ENCODE results near the gene CCDC160. TPM values are rescaled to one million over a fixed set of nuclear protein-coding genes. Genes with fewer than 3 reads are reported as not detected.
A peak's percentile ranks its signal among the peaks of the same experiment; 100 is the strongest.

Gene CCDC160
- total RNA-seq (ENCODE audit: low replicate concordance), result 18.4 and 21.6 TPM in 2 replicates

GRCh38 chrX:134236626-134237614 is at the start of gene CCDC160:
Gene CCDC160 (plus strand): TSS chrX:134237182. CDS start chrX:134244801, 7,619 bp downstream.
- Histone ChIP-seq H3K36me3 (no peaks in the 10 kb centered on the region), H3K4me2 (peak within 1 kb of the TSS; percentile 76), H3K4me3 (peak within 1 kb of the TSS; percentile 81), H3F3A (ENCODE audit: low read depth) (peaks cover 37% of the 10 kb centered on the region), H3K79me2 (ENCODE audit: low read depth) (peaks cover 45% of the 10 kb centered on the region), H3K27me3 (no peaks in the 10 kb centered on the region), H4K20me1 (ENCODE audit: low read depth) (peaks cover 3% of the 10 kb centered on the region), H3K9me3 (ENCODE audit: low read depth) (no peaks in the 10 kb centered on the region), H2AFZ (replicated peaks) (peak within 1 kb of the TSS; percentile 72), H3K27ac (no peak within 1 kb of the TSS), H3K9ac (no peak within 1 kb of the TSS), H3K4me1 (peaks cover 30% of the 10 kb centered on the region)
- TF ChIP-seq EZH2phosphoT487 (IDR thresholded peaks at IDR 0.05), result no peak
- no peak for TF ChIP-seq CTCF (IDR thresholded peaks at IDR 0.05)
- no peak for TF ChIP-seq EZH2 (IDR thresholded peaks at IDR 0.05)
- Mint-ChIP-seq H3K27me3 (ENCODE audit: insufficient read depth, low read depth) (peaks cover 10% of the 10 kb centered on the region), H3K4me3 (peak within 1 kb of the TSS; percentile 98), H3K4me1 (peaks cover 45% of the 10 kb centered on the region), H3K36me3 (peaks cover 6% of the 10 kb centered on the region), H3K27ac (peak within 1 kb of the TSS; percentile 82), H3K9me3 (no peaks in the 10 kb centered on the region)
- DNase-seq (ENCODE audit: low spot score), result peak; percentile 93

- DNase-seq (ENCODE audit: low spot score), result no peak
- Histone ChIP-seq H3K79me2 (ENCODE audit: low read depth) (no peaks in the 10 kb centered on the region), H3K4me3 (no peak overlapping the region), H2AFZ (replicated peaks) (no peak overlapping the region), H3F3A (ENCODE audit: low read depth) (peaks cover 5% of the 10 kb centered on the region), H4K20me1 (ENCODE audit: low read depth) (no peaks in the 10 kb centered on the region), H3K36me3 (no peaks in the 10 kb centered on the region), H3K4me1 (peaks cover 30% of the 10 kb centered on the region), H3K27ac (no peak overlapping the region), H3K9ac (no peak overlapping the region), H3K4me2 (no peak overlapping the region), H3K9me3 (ENCODE audit: low read depth) (peaks cover 3% of the 10 kb centered on the region), H3K27me3 (no peaks in the 10 kb centered on the region)
- Mint-ChIP-seq H3K4me3 (no peak overlapping the region), H3K4me1 (peaks cover 52% of the 10 kb centered on the region), H3K36me3 (no peaks in the 10 kb centered on the region), H3K9me3 (peaks cover 7% of the 10 kb centered on the region), H3K27me3 (ENCODE audit: insufficient read depth, low read depth) (no peaks in the 10 kb centered on the region), H3K27ac (no peak overlapping the region)
- no peak for TF ChIP-seq EZH2phosphoT487 (IDR thresholded peaks at IDR 0.05)
- no peak for TF ChIP-seq CTCF (IDR thresholded peaks at IDR 0.05)
- TF ChIP-seq EZH2 (IDR thresholded peaks at IDR 0.05), result no peak
Observed at GRCh38 chrX:134191281-134191680, 45.7 kb upstream of the CCDC160 start.

GRCh38 chrX:134194915-134195314 is 42.1 kb upstream of the CCDC160 start:
- Histone ChIP-seq H3F3A (ENCODE audit: low read depth) (no peaks in the 10 kb centered on the region), H3K4me1 (peaks cover 12% of the 10 kb centered on the region), H3K27me3 (no peaks in the 10 kb centered on the region), H3K9me3 (ENCODE audit: low read depth) (peaks cover 11% of the 10 kb centered on the region), H4K20me1 (ENCODE audit: low read depth) (no peaks in the 10 kb centered on the region), H3K4me2 (no peak overlapping the region), H3K79me2 (ENCODE audit: low read depth) (no peaks in the 10 kb centered on the region), H3K9ac (no peak overlapping the region), H3K36me3 (no peaks in the 10 kb centered on the region), H3K4me3 (no peak overlapping the region), H2AFZ (replicated peaks) (no peak overlapping the region), H3K27ac (no peak overlapping the region)
- no peak overlapping the region for H3K4me3 Mint-ChIP-seq
- H3K27me3 Mint-ChIP-seq (ENCODE audit: insufficient read depth, low read depth), result peaks cover 3% of the 10 kb centered on the region
- TF ChIP-seq EZH2 (IDR thresholded peaks at IDR 0.05) (no peak), CTCF (IDR thresholded peaks at IDR 0.05) (no peak), EZH2phosphoT487 (IDR thresholded peaks at IDR 0.05) (no peak)
- DNase-seq (ENCODE audit: low spot score), result no peak
- peaks cover 28% of the 10 kb centered on the region for H3K4me1 Mint-ChIP-seq
- no peak overlapping the region for H3K27ac Mint-ChIP-seq
- H3K9me3 Mint-ChIP-seq, result peaks cover 14% of the 10 kb centered on the region
- H3K36me3 Mint-ChIP-seq, result peaks cover 4% of the 10 kb centered on the region

Measured in neural progenitor cell (in vitro differentiated cells).